ENCODE data around the gene MANSC4. TPM values are rescaled to one million over a fixed set of nuclear protein-coding genes. Genes with fewer than 3 reads are reported as not detected.

MANSC4 gene
- total and polyA plus RNA-seq, 2 experiments from 2014 or later = not detected

DNA sequence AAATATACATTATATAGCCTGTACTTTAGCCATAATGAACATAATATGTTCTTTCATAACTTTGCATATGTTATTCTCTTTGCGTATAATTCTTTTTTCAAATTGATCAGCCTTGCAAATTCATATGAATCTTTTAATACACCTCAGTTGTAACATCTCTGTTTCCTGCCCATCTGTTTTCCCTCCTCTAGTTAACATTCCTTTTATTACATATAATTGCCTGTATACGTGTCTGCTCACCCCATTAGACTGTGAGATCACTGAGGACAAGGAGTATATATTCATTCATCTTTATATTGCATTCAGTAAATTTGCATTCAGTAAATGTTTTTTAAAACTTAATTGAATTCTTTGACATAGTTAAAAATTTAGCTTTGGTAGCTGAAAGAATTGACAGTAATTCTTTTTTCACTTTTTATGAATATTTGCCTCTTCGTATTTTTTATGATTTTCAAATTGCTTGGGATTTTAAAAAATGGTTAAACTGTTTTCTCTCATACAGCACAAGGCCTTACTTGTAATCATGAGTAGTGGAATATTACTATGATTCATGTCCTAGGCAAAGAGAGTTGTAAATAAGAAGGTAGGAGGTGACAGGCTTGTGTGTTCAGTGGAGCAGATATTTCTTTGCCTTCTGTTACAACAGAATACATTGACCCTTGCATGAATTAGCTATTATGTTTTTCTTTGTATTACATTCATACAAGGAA lies 32.8 kb downstream of the MANSC4 start:
- H3K27me3 Mint-ChIP-seq (ENCODE audit: insufficient read depth, low read depth, poor library complexity) = no peaks in the 10 kb centered on the region
- ATAC-seq = no peak
- Histone ChIP-seq H3K27me3 (ENCODE audit: insufficient read depth) (no peaks in the 10 kb centered on the region), H3K4me1 (ENCODE audit: insufficient read depth) (no peaks in the 10 kb centered on the region), H3K27ac (ENCODE audit: low read depth) (no peak overlapping the region), H3F3A (replicated peaks; ENCODE audit: low read depth) (no peaks in the 10 kb centered on the region), H3K36me3 (ENCODE audit: insufficient read depth) (no peaks in the 10 kb centered on the region), H3K4me2 (no peak overlapping the region), H2AFZ (no peak overlapping the region), H3K79me2 (replicated peaks; ENCODE audit: insufficient read depth) (no peaks in the 10 kb centered on the region), H4K20me1 (replicated peaks; ENCODE audit: insufficient read depth) (peaks cover 5% of the 10 kb centered on the region; the same call in 1 of the 2 replicates), H3K4me3 (no peak overlapping the region), H3K9me2 (ENCODE audit: insufficient read depth) (no peaks in the 10 kb centered on the region)
- no peak overlapping the region for H3K4me3 Mint-ChIP-seq
- TF ChIP-seq STAT1 (IDR thresholded peaks at IDR 0.05; ENCODE audit: unreplicated experiment) (no peak), ZNF331 (CRISPR knock-in tag; IDR thresholded peaks at IDR 0.05; ENCODE audit: low read depth) (no peak), POLR2AphosphoS5 (IDR thresholded peaks at IDR 0.05; ENCODE audit: low read depth) (no peak), EZH2 (IDR thresholded peaks at IDR 0.05; ENCODE audit: low read depth, unreplicated experiment) (no peak), NANOG (IDR thresholded peaks at IDR 0.05; ENCODE audit: borderline replicate concordance) (no peak), CREB1 (CRISPR knock-in tag; IDR thresholded peaks at IDR 0.05; ENCODE audit: low read depth) (no peak), ETS1 (IDR thresholded peaks at IDR 0.05) (no peak), ZNF114 (CRISPR knock-in tag; IDR thresholded peaks at IDR 0.05) (no peak), ZNF462 (CRISPR knock-in tag; IDR thresholded peaks at IDR 0.05) (no peak), CTCF (conservative IDR thresholded peaks at IDR 0.05; ENCODE audit: low read depth in 2 of 2) (no peak), EZH2phosphoT487 (IDR thresholded peaks at IDR 0.05; ENCODE audit: unreplicated experiment) (no peak), JUNB (IDR thresholded peaks at IDR 0.05; ENCODE audit: unreplicated experiment) (no peak)
- TF ChIP-seq, protein P1, sequence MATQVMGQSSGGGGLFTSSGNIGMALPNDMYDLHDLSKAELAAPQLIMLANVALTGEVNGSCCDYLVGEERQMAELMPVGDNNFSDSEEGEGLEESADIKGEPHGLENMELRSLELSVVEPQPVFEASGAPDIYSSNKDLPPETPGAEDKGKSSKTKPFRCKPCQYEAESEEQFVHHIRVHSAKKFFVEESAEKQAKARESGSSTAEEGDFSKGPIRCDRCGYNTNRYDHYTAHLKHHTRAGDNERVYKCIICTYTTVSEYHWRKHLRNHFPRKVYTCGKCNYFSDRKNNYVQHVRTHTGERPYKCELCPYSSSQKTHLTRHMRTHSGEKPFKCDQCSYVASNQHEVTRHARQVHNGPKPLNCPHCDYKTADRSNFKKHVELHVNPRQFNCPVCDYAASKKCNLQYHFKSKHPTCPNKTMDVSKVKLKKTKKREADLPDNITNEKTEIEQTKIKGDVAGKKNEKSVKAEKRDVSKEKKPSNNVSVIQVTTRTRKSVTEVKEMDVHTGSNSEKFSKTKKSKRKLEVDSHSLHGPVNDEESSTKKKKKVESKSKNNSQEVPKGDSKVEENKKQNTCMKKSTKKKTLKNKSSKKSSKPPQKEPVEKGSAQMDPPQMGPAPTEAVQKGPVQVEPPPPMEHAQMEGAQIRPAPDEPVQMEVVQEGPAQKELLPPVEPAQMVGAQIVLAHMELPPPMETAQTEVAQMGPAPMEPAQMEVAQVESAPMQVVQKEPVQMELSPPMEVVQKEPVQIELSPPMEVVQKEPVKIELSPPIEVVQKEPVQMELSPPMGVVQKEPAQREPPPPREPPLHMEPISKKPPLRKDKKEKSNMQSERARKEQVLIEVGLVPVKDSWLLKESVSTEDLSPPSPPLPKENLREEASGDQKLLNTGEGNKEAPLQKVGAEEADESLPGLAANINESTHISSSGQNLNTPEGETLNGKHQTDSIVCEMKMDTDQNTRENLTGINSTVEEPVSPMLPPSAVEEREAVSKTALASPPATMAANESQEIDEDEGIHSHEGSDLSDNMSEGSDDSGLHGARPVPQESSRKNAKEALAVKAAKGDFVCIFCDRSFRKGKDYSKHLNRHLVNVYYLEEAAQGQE (IDR thresholded peaks at IDR 0.05; ENCODE audit: unreplicated experiment) = no peak
- H3K36me3 Mint-ChIP-seq (ENCODE audit: low read depth) = peaks cover 24% of the 10 kb centered on the region; the same call in 2 of the 3 replicates
- no peaks in the 10 kb centered on the region for H3K9me3 Mint-ChIP-seq
- no peak for DNase-seq (ENCODE audit: low spot score)
- H3K4me1 Mint-ChIP-seq = no peaks in the 10 kb centered on the region; the same call in 2 of the 3 replicates
- H3K27ac Mint-ChIP-seq = no peak overlapping the region
